HEK293 (cell line): ENCODE measurements around the gene UROD.

Experiments used
- CTCF ChIA-PET: fragments of 350-600 bp; formaldehyde crosslinking; extraction: SDS; loops from one replicate; lab custom pipeline; 2021; ENCODE audit warnings: antibody characterized with exemption; lab: Yijun Ruan, JAX
- POLR2A ChIA-PET: fragments of 300-600 bp; formaldehyde crosslinking; extraction: SDS; loops from one replicate; lab custom pipeline; 2020; ENCODE audit warnings: antibody characterized with exemption, inconsistent platforms; lab: Yijun Ruan, JAX
- H3K27ac ChIP-seq: fragments of 200-500 bp; sonication (Bioruptor generic); 2 replicates; pipeline ENCODE4 v1.5.1; 2014; ENCODE audit warnings: low read depth, low read length, control low read depth, inconsistent platforms; ENCODE audit errors: extremely low read depth
- H3K36me3 ChIP-seq, 2 experiments: fragments of 200-500 bp in 1 of 2; sonication (Bioruptor generic) in 1 of 2; 1 replicate in 1 of 2; 2 replicates in 1 of 2; pipeline ENCODE4 v1.5.1; 2014 to 2017; ENCODE audit warnings: inconsistent platforms in 2 of 2, low read length in 2 of 2; ENCODE audit not compliant: control insufficient read depth in 2 of 2, insufficient read depth in 1 of 2
- H3K4me1 ChIP-seq: fragments of 200-500 bp; sonication (Bioruptor generic); 2 replicates; pipeline ENCODE4 v1.5.1; 2014; ENCODE audit warnings: mild to moderate bottlenecking, low read length, inconsistent platforms; ENCODE audit not compliant: control insufficient read depth, insufficient read depth
- H3K4me3 ChIP-seq: 2 replicates; pipeline ENCODE4 v1.5.1; 2011; ENCODE audit warnings: low read depth, mild to moderate bottlenecking, control low read depth, low read length, moderate library complexity
- H3K9me3 ChIP-seq: fragments of 200-500 bp; sonication (Bioruptor generic); 2 replicates; pipeline ENCODE4 v1.5.1; 2014; ENCODE audit warnings: low read depth, low read length, inconsistent platforms; ENCODE audit not compliant: control insufficient read depth, insufficient read depth
- BCL11B ChIP-seq: fragments of 450-650 bp; formaldehyde crosslinking; IDR thresholded peaks from 2 replicates; pipeline ENCODE4 v1.5.1; 2016; ENCODE audit warnings: low read depth, missing biosample characterization, missing genetic modification characterization
- KLF10 ChIP-seq: fragments of 450-650 bp; IDR thresholded peaks from 2 replicates; pipeline ENCODE4 v1.5.1; 2018; ENCODE audit warnings: missing biosample characterization, mild to moderate bottlenecking, missing genetic modification characterization
- SCRT2 ChIP-seq: fragments of 450-650 bp; formaldehyde crosslinking; IDR thresholded peaks from 2 replicates; pipeline ENCODE4 v1.5.1; 2016; ENCODE audit warnings: missing biosample characterization, missing genetic modification characterization
- ZBTB17 ChIP-seq: fragments of 450-650 bp; formaldehyde crosslinking; IDR thresholded peaks from 2 replicates; pipeline ENCODE4 v1.5.1; 2016; ENCODE audit warnings: missing biosample characterization, missing genetic modification characterization
- ZBTB48 ChIP-seq: fragments of 450-650 bp; formaldehyde crosslinking; IDR thresholded peaks from 2 replicates; pipeline ENCODE4 v1.5.1; 2016; ENCODE audit warnings: missing biosample characterization, missing genetic modification characterization
- ZNF19 ChIP-seq: fragments of 450-650 bp; formaldehyde crosslinking; IDR thresholded peaks from 2 replicates; pipeline ENCODE4; 2016; ENCODE audit warnings: missing biosample characterization, missing genetic modification characterization, low read depth
- ZNF24 ChIP-seq: fragments of 450-650 bp; formaldehyde crosslinking; IDR thresholded peaks from 2 replicates; pipeline ENCODE4 v1.5.1; 2016; ENCODE audit warnings: missing biosample characterization, missing genetic modification characterization
- ZNF248 ChIP-seq: fragments of 450-650 bp; formaldehyde crosslinking; IDR thresholded peaks from 2 replicates; pipeline ENCODE4 v1.5.1; 2017; ENCODE audit warnings: missing biosample characterization, missing genetic modification characterization
- ZSCAN23 ChIP-seq: fragments of 450-650 bp; formaldehyde crosslinking; IDR thresholded peaks from 2 replicates; pipeline ENCODE4 v1.5.1; 2016; ENCODE audit warnings: missing biosample characterization, missing genetic modification characterization
- TF ChIP-seq, protein P1 (sequence below): sonication (generic); formaldehyde crosslinking; IDR thresholded peaks from 2 replicates; pipeline ENCODE4 v1.8.1; 2022; ENCODE audit warnings: mild to moderate bottlenecking, moderate library complexity, missing genetic modification reagents
- TF ChIP-seq, protein P2 (sequence below): fragments of 450-650 bp; formaldehyde crosslinking; IDR thresholded peaks from 2 replicates; pipeline ENCODE4 v1.5.1; 2016; ENCODE audit warnings: missing biosample characterization, missing genetic modification characterization, borderline replicate concordance

Gene UROD

GRCh38 chr1:45044916-45045315 is 32.9 kb downstream of the UROD start (continued):
- TF ChIP-seq, protein P1, sequence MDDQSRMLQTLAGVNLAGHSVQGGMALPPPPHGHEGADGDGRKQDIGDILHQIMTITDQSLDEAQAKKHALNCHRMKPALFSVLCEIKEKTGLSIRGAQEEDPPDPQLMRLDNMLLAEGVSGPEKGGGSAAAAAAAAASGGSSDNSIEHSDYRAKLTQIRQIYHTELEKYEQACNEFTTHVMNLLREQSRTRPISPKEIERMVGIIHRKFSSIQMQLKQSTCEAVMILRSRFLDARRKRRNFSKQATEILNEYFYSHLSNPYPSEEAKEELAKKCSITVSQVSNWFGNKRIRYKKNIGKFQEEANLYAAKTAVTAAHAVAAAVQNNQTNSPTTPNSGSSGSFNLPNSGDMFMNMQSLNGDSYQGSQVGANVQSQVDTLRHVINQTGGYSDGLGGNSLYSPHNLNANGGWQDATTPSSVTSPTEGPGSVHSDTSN (CRISPR knock-in tag), result no peak
- TF ChIP-seq ZBTB48 (no peak), ZNF24 (no peak), ZSCAN23 (tag by site-specific recombination) (no peak), ZNF19 (no peak)
- TF ChIP-seq, all 188 proteins: peak for 0

DNA sequence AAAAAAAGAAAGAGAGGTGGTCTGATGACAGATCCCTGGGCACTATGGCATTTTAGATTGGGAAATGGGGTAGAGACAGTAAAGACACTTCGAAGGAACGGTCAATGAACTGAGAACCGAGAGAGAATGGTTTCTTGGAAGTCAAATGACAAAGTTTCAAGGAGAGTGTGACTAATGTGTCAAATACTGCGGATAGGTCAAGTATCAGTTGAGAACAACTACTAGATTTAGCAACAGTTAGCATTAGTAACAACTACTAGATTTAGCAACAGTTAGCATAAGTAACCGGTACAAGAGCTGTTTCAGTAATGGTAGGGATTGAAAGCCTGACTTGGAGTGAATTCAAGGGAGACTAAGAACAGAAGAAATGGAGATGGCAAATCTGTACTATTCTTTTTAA is 35.0 kb downstream of the UROD start:
- H3K27ac ChIP-seq, result no peak overlapping the region
- POLR2A ChIA-PET, result no interaction called here
- H3K9me3 ChIP-seq, result no peaks in the 10 kb centered on the region
- no peak overlapping the region for H3K4me3 ChIP-seq
- CTCF ChIA-PET, result no interaction called here
- no peaks in the 10 kb centered on the region for H3K4me1 ChIP-seq
- TF ChIP-seq SCRT2 (tag by site-specific recombination), result 0 out of 2 replicates have a peak, but pooled peaks have one; percentile 20
- TF ChIP-seq, protein P2, sequence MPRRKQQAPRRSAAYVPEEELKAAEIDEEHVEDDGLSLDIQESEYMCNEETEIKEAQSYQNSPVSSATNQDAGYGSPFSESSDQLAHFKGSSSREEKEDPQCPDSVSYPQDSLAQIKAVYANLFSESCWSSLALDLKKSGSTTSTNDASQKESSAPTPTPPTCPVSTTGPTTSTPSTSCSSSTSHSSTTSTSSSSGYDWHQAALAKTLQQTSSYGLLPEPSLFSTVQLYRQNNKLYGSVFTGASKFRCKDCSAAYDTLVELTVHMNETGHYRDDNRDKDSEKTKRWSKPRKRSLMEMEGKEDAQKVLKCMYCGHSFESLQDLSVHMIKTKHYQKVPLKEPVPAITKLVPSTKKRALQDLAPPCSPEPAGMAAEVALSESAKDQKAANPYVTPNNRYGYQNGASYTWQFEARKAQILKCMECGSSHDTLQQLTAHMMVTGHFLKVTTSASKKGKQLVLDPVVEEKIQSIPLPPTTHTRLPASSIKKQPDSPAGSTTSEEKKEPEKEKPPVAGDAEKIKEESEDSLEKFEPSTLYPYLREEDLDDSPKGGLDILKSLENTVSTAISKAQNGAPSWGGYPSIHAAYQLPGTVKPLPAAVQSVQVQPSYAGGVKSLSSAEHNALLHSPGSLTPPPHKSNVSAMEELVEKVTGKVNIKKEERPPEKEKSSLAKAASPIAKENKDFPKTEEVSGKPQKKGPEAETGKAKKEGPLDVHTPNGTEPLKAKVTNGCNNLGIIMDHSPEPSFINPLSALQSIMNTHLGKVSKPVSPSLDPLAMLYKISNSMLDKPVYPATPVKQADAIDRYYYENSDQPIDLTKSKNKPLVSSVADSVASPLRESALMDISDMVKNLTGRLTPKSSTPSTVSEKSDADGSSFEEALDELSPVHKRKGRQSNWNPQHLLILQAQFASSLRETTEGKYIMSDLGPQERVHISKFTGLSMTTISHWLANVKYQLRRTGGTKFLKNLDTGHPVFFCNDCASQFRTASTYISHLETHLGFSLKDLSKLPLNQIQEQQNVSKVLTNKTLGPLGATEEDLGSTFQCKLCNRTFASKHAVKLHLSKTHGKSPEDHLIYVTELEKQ (tag by site-specific recombination), result no peak
- TF ChIP-seq, all 188 proteins: peak for 1
- H3K36me3 ChIP-seq, result peaks cover 0 to 10% of the 10 kb centered on the region in 2 experiments; a peak in 1 of 3 replicates

- peaks cover 0 to 6% of the 10 kb centered on the region in 2 experiments; a peak in 1 of 3 replicates for H3K36me3 ChIP-seq
- H3K9me3 ChIP-seq, result no peaks in the 10 kb centered on the region
- no peaks in the 10 kb centered on the region; the same call in 1 of the 2 replicates for H3K4me1 ChIP-seq
- ChIA-PET CTCF (interaction anchor here (0.6 kb wide), 2 partner anchors 10 to 309 kb away, joined by 3 read pairs; no protein-coding TSS in a partner anchor), POLR2A (no interaction called here)
- no peak for TF ChIP-seq SCRT2 (tag by site-specific recombination)
- no peak overlapping the region for H3K4me3 ChIP-seq
- no peak overlapping the region for H3K27ac ChIP-seq
Measured at GRCh38 chr1:45051005-45051772, 39.1 kb downstream of the UROD start.

DNA sequence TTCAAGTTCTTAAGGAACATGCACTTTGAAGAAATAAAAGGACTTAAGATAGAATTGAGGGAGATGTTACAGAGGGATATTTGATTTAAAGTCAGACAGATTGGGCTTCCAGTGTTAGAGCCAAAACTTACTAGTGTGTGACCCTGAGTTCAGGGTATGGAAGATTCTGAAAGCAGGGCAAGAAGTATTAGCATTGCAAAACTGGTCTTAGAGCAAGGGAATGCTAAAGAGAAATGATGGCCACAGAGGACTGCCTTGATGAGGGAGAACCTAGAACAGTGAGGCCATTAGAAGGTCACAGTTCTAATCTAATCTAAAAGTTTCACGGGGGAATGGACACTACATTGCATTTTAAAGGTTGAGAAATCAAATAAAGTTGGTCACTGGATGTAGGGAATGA is 45.5 kb downstream of the UROD start:
- Histone ChIP-seq H3K36me3 (peaks cover 6 to 21% of the 10 kb centered on the region in 2 experiments; a peak in 2 of 3 replicates), H3K4me1 (no peaks in the 10 kb centered on the region), H3K27ac (no peak overlapping the region), H3K9me3 (no peaks in the 10 kb centered on the region), H3K4me3 (no peak overlapping the region)
- CTCF ChIA-PET, result no interaction called here
- no peak for TF ChIP-seq ZBTB17 (tag by site-specific recombination)
- POLR2A ChIA-PET, result no interaction called here

GRCh38 chr1:45059829-45060228 is 47.8 kb downstream of the UROD start:
- ChIA-PET CTCF (no interaction called here), POLR2A (no interaction called here)
- H3K4me1 ChIP-seq, result no peaks in the 10 kb centered on the region
- H3K36me3 ChIP-seq, result peaks cover 0 to 21% of the 10 kb centered on the region in 2 experiments; a peak in 1 of 3 replicates
- no peak overlapping the region for H3K4me3 ChIP-seq
- TF ChIP-seq ZNF24 (no peak), ZNF248 (tag by site-specific recombination) (no peak), BCL11B (tag by site-specific recombination) (no peak), KLF10 (tag by site-specific recombination) (no peak)
- H3K9me3 ChIP-seq, result no peaks in the 10 kb centered on the region
- H3K27ac ChIP-seq, result no peak overlapping the region
